ENCODE measurements around the gene BIN1.

BIN1 gene

GRCh38 chr2:127076924-127077323 is 30.0 kb downstream of the BIN1 start:
- no peaks in the 10 kb centered on the region for H3K36me3 ChIP-seq (ENCODE audit: insufficient read depth, low read length)
- ATAC-seq (ENCODE audit: insufficient read depth, low read depth) (no peak), DNase-seq (no peak)
- no peak overlapping the region for H3K4me3 ChIP-seq (ENCODE audit: low read depth in 1 of 2, low read length in 2 of 2)
- no peaks in the 10 kb centered on the region for H3K9me3 ChIP-seq (ENCODE audit: insufficient read depth, low read length, severe bottlenecking)
- no peak overlapping the region for H2AFZ ChIP-seq (ENCODE audit: low read depth, low read length)
- no peak for TF ChIP-seq EZH2 (IDR thresholded peaks at IDR 0.05; ENCODE audit: borderline replicate concordance, low read depth, low read length, severe bottlenecking)
- no peak for TF ChIP-seq CTCF (IDR thresholded peaks at IDR 0.05; ENCODE audit: borderline replicate concordance, extremely low read depth, low read length, poor library complexity, severe bottlenecking)
- H3K27ac ChIP-seq (ENCODE audit: low read length) = no peak overlapping the region
- no peaks in the 10 kb centered on the region for H3K4me1 ChIP-seq (ENCODE audit: insufficient read depth, low read length)
- no peak overlapping the region for H3K4me2 ChIP-seq (ENCODE audit: insufficient read depth, low read length)
- H3K9ac ChIP-seq (ENCODE audit: low read depth, low read length) = no peak overlapping the region
- H3K27me3 ChIP-seq (ENCODE audit: insufficient read depth, low read length, poor library complexity) = no peaks in the 10 kb centered on the region
- H3K79me2 ChIP-seq (ENCODE audit: insufficient read depth, low read length) = no peaks in the 10 kb centered on the region
- peaks cover 6% of the 10 kb centered on the region; the same call in 1 of the 2 replicates for H4K20me1 ChIP-seq (ENCODE audit: insufficient read depth, low read length)

GRCh38 chr2:127076290-127076689 is 30.7 kb downstream of the BIN1 start:
- no peaks in the 10 kb centered on the region for H3K79me2 ChIP-seq (ENCODE audit: insufficient read depth, low read length)
- peaks cover 6% of the 10 kb centered on the region; the same call in 1 of the 2 replicates for H4K20me1 ChIP-seq (ENCODE audit: insufficient read depth, low read length)
- no peaks in the 10 kb centered on the region for H3K9me3 ChIP-seq (ENCODE audit: insufficient read depth, low read length, severe bottlenecking)
- DNase-seq (no peak), ATAC-seq (ENCODE audit: insufficient read depth, low read depth) (no peak)
- H3K4me1 ChIP-seq (ENCODE audit: insufficient read depth, low read length) = no peaks in the 10 kb centered on the region
- no peak overlapping the region for H2AFZ ChIP-seq (ENCODE audit: low read depth, low read length)
- H3K27me3 ChIP-seq (ENCODE audit: insufficient read depth, low read length, poor library complexity) = no peaks in the 10 kb centered on the region
- TF ChIP-seq EZH2 (IDR thresholded peaks at IDR 0.05; ENCODE audit: borderline replicate concordance, low read depth, low read length, severe bottlenecking) = no peak
- no peak for TF ChIP-seq CTCF (IDR thresholded peaks at IDR 0.05; ENCODE audit: borderline replicate concordance, extremely low read depth, low read length, poor library complexity, severe bottlenecking)
- H3K4me2 ChIP-seq (ENCODE audit: insufficient read depth, low read length) = no peak overlapping the region
- H3K4me3 ChIP-seq (ENCODE audit: low read depth in 1 of 2, low read length in 2 of 2) = no peak overlapping the region
- no peak overlapping the region for H3K27ac ChIP-seq (ENCODE audit: low read length)
- H3K36me3 ChIP-seq (ENCODE audit: insufficient read depth, low read length) = no peaks in the 10 kb centered on the region
- H3K9ac ChIP-seq (ENCODE audit: low read depth, low read length) = no peak overlapping the region

- no peaks in the 10 kb centered on the region for H3K79me2 ChIP-seq (ENCODE audit: insufficient read depth, low read length)
- H2AFZ ChIP-seq (ENCODE audit: low read depth, low read length) = no peak overlapping the region
- no peaks in the 10 kb centered on the region for H3K9me3 ChIP-seq (ENCODE audit: insufficient read depth, low read length, severe bottlenecking)
- no peak overlapping the region for H3K4me3 ChIP-seq (ENCODE audit: low read depth in 1 of 2, low read length in 2 of 2)
- H3K27ac ChIP-seq (ENCODE audit: low read length) = no peak overlapping the region
- TF ChIP-seq CTCF (IDR thresholded peaks at IDR 0.05; ENCODE audit: borderline replicate concordance, extremely low read depth, low read length, poor library complexity, severe bottlenecking) = no peak
- TF ChIP-seq EZH2 (IDR thresholded peaks at IDR 0.05; ENCODE audit: borderline replicate concordance, low read depth, low read length, severe bottlenecking) = no peak
- H3K9ac ChIP-seq (ENCODE audit: low read depth, low read length) = no peak overlapping the region
- no peaks in the 10 kb centered on the region for H3K36me3 ChIP-seq (ENCODE audit: insufficient read depth, low read length)
- H4K20me1 ChIP-seq (ENCODE audit: insufficient read depth, low read length) = peaks cover 4% of the 10 kb centered on the region; the same call in 1 of the 2 replicates
- no peaks in the 10 kb centered on the region for H3K4me1 ChIP-seq (ENCODE audit: insufficient read depth, low read length)
- H3K4me2 ChIP-seq (ENCODE audit: insufficient read depth, low read length) = no peak overlapping the region
- no peaks in the 10 kb centered on the region for H3K27me3 ChIP-seq (ENCODE audit: insufficient read depth, low read length, poor library complexity)
- DNase-seq (no peak), ATAC-seq (ENCODE audit: insufficient read depth, low read depth) (no peak)
These were observed 31.1 kb downstream of the BIN1 start for GRCh38 chr2:127075821-127076220.

- Histone ChIP-seq H4K20me1 (ENCODE audit: insufficient read depth, low read length) (peaks cover 6% of the 10 kb centered on the region; the same call in 1 of the 2 replicates), H3K4me1 (ENCODE audit: insufficient read depth, low read length) (no peaks in the 10 kb centered on the region), H3K4me2 (ENCODE audit: insufficient read depth, low read length) (no peak overlapping the region), H3K79me2 (ENCODE audit: insufficient read depth, low read length) (no peaks in the 10 kb centered on the region), H3K36me3 (ENCODE audit: insufficient read depth, low read length) (no peaks in the 10 kb centered on the region), H3K4me3 (ENCODE audit: low read depth in 1 of 2, low read length in 2 of 2) (no peak overlapping the region), H2AFZ (ENCODE audit: low read depth, low read length) (no peak overlapping the region), H3K27ac (ENCODE audit: low read length) (no peak overlapping the region), H3K9me3 (ENCODE audit: insufficient read depth, low read length, severe bottlenecking) (no peaks in the 10 kb centered on the region), H3K27me3 (ENCODE audit: insufficient read depth, low read length, poor library complexity) (no peaks in the 10 kb centered on the region), H3K9ac (ENCODE audit: low read depth, low read length) (no peak overlapping the region)
- TF ChIP-seq EZH2 (IDR thresholded peaks at IDR 0.05; ENCODE audit: borderline replicate concordance, low read depth, low read length, severe bottlenecking) = no peak
- TF ChIP-seq CTCF (IDR thresholded peaks at IDR 0.05; ENCODE audit: borderline replicate concordance, extremely low read depth, low read length, poor library complexity, severe bottlenecking) = no peak
- DNase-seq (no peak), ATAC-seq (ENCODE audit: insufficient read depth, low read depth) (no peak)
These were observed 32.0 kb downstream of the BIN1 start for GRCh38 chr2:127074936-127075335.

Measured in DND-41 (cell line).